Measurements from ENCODE around the gene ZSWIM8. TPM values are rescaled to one million over a fixed set of nuclear protein-coding genes. Genes with fewer than 3 reads are reported as not detected.
"Not testable (repeated sequence)": the region's sequence is repeated elsewhere in the genome, so short reads cannot be mapped to it uniquely, and the experiment has no call there.

ZSWIM8 gene
- total RNA-seq, 1 donor from 2014 or later, result 45.3 TPM

DNA sequence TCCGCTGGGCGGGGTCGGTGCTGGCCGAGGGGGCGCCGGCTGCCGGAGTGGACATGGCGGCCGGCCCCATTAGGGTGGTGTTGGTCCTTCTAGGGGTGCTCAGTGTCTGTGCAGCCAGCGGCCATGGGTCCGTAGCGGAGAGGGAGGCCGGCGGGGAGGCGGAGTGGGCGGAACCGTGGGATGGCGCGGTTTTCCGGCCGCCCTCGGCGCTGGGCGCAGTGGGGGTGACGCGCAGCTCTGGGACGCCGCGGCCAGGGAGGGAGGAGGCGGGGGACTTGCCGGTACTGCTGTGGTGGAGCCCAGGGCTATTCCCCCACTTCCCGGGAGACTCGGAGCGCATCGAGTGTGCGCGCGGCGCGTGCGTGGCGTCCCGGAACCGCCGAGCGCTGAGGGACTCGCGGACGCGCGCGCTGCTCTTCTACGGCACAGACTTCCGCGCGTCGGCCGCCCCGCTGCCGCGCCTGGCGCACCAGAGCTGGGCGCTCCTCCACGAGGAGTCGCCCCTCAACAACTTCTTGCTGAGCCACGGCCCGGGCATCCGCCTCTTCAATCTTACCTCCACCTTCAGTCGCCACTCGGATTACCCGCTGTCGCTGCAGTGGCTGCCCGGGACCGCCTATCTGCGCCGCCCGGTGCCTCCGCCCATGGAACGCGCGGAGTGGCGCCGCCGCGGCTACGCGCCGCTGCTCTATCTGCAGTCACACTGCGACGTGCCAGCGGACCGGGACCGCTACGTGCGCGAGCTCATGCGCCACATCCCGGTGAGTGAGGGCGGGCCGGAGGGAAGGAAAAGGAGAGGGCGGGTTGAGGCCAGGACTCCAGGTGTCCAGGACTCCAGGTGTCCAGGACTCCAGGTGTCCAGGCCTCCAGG is 12.9 kb upstream of the ZSWIM8 start:
- peak; percentile 86 for ATAC-seq
- intact Hi-C loops (cut with DNase I), result no loop called here
- DNase-seq (ENCODE audit: missing footprints), result peak; percentile 93

DNA sequence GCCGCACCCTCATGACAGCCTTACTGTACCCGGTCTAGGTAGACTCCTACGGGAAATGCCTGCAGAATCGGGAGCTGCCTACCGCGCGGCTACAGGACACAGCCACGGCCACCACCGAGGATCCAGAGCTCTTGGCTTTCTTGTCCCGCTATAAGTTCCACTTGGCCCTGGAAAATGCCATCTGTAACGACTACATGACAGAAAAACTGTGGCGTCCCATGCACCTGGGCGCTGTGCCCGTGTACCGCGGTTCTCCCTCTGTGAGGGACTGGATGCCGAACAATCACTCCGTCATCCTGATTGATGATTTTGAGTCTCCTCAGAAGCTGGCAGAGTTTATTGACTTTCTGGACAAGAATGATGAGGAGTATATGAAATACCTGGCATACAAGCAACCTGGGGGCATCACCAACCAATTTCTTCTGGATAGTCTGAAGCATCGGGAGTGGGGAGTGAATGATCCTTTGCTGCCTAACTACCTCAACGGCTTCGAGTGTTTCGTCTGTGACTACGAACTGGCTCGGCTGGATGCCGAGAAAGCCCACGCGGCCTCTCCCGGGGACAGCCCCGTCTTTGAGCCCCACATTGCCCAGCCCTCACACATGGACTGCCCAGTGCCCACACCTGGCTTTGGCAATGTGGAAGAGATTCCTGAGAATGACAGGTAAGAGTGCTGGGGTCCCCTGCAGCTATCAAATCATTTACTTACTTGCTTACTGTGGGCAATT is 12.1 kb upstream of the ZSWIM8 start:
- intact Hi-C loops (cut with DNase I), result no loop called here
- no peak for ATAC-seq
- DNase-seq (ENCODE audit: missing footprints), result no peak

DNA sequence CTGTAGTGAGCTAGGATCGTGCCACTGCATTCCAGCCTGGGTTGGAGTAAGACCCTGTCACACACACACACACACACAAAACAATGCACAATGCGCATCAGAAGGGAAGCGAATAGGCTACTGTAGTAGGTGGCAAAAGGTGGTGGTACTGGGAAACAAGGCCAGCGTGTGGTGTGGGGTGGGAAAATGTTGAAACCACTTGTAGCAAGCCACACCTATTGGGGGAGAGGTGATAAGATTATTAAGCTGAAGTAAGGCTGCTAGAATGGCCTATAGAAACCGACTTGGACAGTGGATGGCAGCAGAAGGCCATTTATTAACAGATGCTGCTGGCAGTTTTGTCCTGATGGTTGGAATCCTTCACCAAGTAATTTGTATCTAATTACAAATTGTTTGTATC is 10.8 kb upstream of the ZSWIM8 start:
- intact Hi-C loops (cut with DNase I), result no loop called here
- ATAC-seq (no peak), DNase-seq (ENCODE audit: missing footprints) (no peak)

GRCh38 chr10:73779018-73779417 is 6.4 kb upstream of the ZSWIM8 start:
- no peak for ATAC-seq
- intact Hi-C loops (cut with DNase I), result no loop called here
- no peak for DNase-seq (ENCODE audit: missing footprints)

GRCh38 chr10:73779539-73780197 is 5.7 kb upstream of the ZSWIM8 start:
- DNase-seq (ENCODE audit: missing footprints) (no peak), ATAC-seq (no peak)
- intact Hi-C loops (cut with DNase I), result no loop called here

GRCh38 chr10:73780301-73780700 is 5.1 kb upstream of the ZSWIM8 start:
- ATAC-seq, result no peak
- intact Hi-C loops (cut with DNase I), result no loop called here
- DNase-seq (ENCODE audit: missing footprints), result no peak

GRCh38 chr10:73780966-73781365 is 4.4 kb upstream of the ZSWIM8 start:
- ATAC-seq (no peak), DNase-seq (ENCODE audit: missing footprints) (no peak)
- intact Hi-C loops (cut with DNase I), result no loop called here

GRCh38 chr10:73781548-73781878 is 3.9 kb upstream of the ZSWIM8 start:
- DNase-seq (ENCODE audit: missing footprints), result no peak
- intact Hi-C loops (cut with DNase I), result no loop called here
- no peak for ATAC-seq

- intact Hi-C loops (cut with DNase I), result no loop called here
- DNase-seq (ENCODE audit: missing footprints) (peak; percentile 97), ATAC-seq (peak; percentile 77)
Observed at GRCh38 chr10:73781879-73782748, 3.3 kb upstream of the ZSWIM8 start, which contains the start of gene CHCHD1. CHCHD1 (plus strand) TSS chr10:73782048; CDS start chr10:73782076, 28 bp downstream.

- no peak for ATAC-seq
- DNase-seq (ENCODE audit: missing footprints), result no peak
- intact Hi-C loops (cut with DNase I), result no loop called here
Observed at GRCh38 chr10:73782749-73783085, 2.7 kb upstream of the ZSWIM8 start.

- no peak for DNase-seq (ENCODE audit: missing footprints)
Observed at GRCh38 chr10:73785721-73786511, 510 bp downstream of the ZSWIM8 start.

DNA sequence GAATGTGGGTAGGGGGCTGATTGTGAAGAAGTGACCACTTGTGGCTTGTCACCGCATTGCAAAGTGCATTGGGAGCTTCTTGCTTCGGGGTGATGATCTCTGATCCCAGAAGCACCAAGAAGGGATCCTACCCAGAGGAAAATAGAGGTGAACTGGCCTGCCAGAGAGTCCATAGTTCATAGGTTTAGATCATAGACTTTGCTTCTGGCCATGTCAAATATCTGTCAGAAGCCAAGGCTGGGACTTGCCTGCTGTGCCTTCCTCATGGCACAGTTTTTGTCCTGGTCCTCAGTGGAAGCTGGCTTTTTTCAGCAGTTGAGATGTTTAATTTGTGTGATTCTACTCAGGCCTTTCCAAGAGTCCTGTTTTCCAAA is 1.1 kb downstream of the ZSWIM8 start:
- DNase-seq (ENCODE audit: missing footprints) (no peak), ATAC-seq (no peak)
- intact Hi-C loops (cut with DNase I), result no loop called here

More at GRCh38 chr10:73785721-73786511, 510 bp downstream of the ZSWIM8 start:
- intact Hi-C loops (cut with DNase I), result loop anchor here (2.0 kb wide), 2 partner anchors 25 to 41 kb away; partner anchors contain the start of genes NDST2 and SEC24C
- no peak for ATAC-seq

DNA sequence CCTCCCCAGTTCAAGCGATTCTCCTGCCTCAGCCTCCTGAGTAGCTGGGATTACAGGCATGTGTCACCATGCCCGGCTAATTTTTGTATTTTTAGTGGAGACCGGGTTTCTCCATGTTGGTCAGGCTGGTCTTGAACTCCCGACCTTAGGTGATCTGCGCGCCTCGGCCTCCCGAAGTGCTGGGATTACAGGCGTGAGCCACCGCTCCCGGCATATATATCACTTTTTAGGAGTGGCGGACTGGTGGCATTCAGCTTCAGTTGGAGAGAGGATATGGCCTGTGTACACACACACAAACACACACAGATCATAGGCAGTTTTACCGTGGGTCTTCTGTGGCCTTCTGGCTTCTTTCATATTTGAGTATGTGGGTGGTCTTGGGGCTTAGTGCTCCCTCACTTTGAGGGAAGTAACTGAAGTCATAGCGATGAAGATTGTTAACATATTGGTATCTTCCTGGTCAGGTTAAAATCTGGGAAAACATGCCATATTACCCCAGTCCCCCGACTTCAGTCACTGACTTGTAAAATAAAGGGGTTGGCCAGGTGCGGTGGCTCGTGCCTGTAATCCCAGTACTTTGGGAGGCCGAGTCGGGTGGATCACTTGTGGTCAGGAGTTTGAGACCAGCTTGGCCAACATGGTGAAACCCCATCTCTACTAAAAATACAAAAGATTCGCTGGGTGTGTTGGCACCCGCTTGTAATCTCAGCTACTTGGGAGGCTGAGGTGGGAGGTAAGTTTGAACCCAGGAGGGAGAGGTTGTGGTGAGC is 1.8 kb downstream of the ZSWIM8 start:
- intact Hi-C loops (cut with DNase I); DNase-seq (ENCODE audit: missing footprints); ATAC-seq: not testable (repeated sequence)

- DNase-seq (ENCODE audit: missing footprints) (no peak), ATAC-seq (no peak)
- intact Hi-C loops (cut with DNase I), result no loop called here
Observed at GRCh38 chr10:73788864-73789658, 3.7 kb downstream of the ZSWIM8 start.

DNA sequence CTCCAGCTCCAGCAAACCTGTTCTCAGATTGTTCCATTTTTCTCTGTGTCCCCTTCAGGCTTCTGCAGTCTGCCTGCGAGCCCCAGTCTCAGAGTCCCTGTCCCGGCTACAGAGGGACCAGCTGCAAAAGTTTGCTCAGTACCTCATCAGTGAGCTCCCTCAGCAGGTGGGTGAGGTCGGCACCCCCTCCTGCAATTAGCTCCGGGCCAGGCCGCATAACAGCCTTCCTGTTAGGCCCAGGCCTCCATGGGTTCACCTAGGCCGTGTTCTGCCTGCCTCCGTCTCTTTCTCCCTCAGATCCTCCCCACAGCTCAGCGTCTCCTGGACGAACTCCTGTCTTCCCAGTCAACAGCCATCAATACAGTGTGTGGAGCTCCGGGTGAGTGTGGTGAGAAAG is 4.3 kb downstream of the ZSWIM8 start:
- DNase-seq (ENCODE audit: missing footprints), result no peak
- ATAC-seq, result no peak
- intact Hi-C loops (cut with DNase I), result no loop called here

DNA sequence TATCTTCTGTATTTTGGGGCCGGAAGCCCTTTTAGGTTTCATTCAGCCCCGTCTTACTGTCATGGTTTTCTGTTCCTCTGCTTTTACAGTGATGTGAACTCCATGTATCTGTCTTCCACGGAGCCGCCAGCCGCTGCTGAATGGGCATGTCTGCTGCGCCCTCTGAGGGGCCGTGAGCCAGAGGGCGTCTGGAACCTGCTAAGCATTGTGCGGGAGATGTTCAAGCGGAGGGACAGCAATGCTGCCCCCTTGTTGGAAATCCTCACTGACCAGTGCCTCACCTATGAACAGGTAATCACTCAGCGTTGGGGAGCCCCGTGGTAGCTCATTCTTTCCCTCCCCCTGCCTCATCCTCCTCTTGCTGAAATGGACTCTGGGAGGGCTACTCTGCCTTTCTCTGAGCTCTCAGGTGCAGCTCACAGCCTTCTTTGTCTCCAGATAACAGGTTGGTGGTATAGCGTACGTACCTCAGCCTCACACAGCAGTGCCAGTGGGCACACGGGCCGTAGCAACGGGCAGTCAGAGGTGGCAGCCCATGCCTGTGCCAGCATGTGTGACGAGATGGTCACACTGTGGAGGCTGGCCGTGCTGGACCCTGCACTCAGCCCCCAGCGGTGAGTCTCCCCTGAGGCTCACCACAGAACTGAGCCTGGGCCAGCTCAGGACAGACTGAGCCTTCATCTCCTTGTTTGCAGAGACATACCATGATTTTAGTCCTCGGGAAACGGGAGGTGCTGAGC is 5.7 kb downstream of the ZSWIM8 start:
- ATAC-seq (no peak), DNase-seq (ENCODE audit: missing footprints) (no peak)
- intact Hi-C loops (cut with DNase I), result no loop called here
